Liver (tissue), 9 donors: ENCODE results near the gene SLCO6A1. TPM values are rescaled to one million over a fixed set of nuclear protein-coding genes. Genes with fewer than 3 reads are reported as not detected.

Experiments used
- DNase-seq: peaks from one replicate; pipeline ENCODE4 v3.0.0-alpha.2; 2017; ENCODE audit warnings: low spot score
- H3K27ac ChIP-seq, 2 donors: one replicate each; pipeline ENCODE4 v1.7.0; 2013; ENCODE audit warnings: inconsistent platforms in 2 of 2, low read length in 2 of 2, control low read depth in 1 of 2, low read depth in 1 of 2, mild to moderate bottlenecking in 1 of 2
- H3K27me3 ChIP-seq, 4 donors: one replicate each; pipeline versions ENCODE4 v1.6.1 to v1.7.0; 2013; ENCODE audit warnings: low read length in 3 of 4, inconsistent platforms in 1 of 4, mild to moderate bottlenecking in 1 of 4, moderate library complexity in 1 of 4; ENCODE audit not compliant: control insufficient read depth in 4 of 4, insufficient read depth in 4 of 4
- H3K36me3 ChIP-seq, 4 donors: one replicate each; pipeline versions ENCODE4 v1.6.1 to v1.7.0; 2013; ENCODE audit warnings: low read length in 3 of 4, mild to moderate bottlenecking in 3 of 4, low read depth in 1 of 4, moderate library complexity in 1 of 4; ENCODE audit not compliant: control insufficient read depth in 4 of 4, insufficient read depth in 3 of 4
- H3K4me1 ChIP-seq, 4 donors: one replicate each; pipeline versions ENCODE4 v1.6.1 to v1.7.0; 2013; ENCODE audit warnings: low read length in 3 of 4, mild to moderate bottlenecking in 3 of 4, moderate library complexity in 1 of 4; ENCODE audit not compliant: control insufficient read depth in 4 of 4, insufficient read depth in 4 of 4
- H3K4me3 ChIP-seq, 3 donors: one replicate each; pipeline versions ENCODE4 v1.6.1 to v1.7.0; 2013; ENCODE audit warnings: low read length in 3 of 3, control low read depth in 1 of 3, low read depth in 1 of 3, mild to moderate bottlenecking in 1 of 3
- H3K9ac ChIP-seq, 2 donors: one replicate each; pipeline ENCODE4 v1.7.0; 2013; ENCODE audit warnings: low read length in 2 of 2, mild to moderate bottlenecking in 2 of 2, moderate library complexity in 2 of 2, control low read depth in 1 of 2, low read depth in 1 of 2
- H3K9me3 ChIP-seq, 4 donors: one replicate each; pipeline versions ENCODE4 v1.6.1 to v1.7.0; 2013; ENCODE audit warnings: low read length in 3 of 4; ENCODE audit not compliant: control insufficient read depth in 4 of 4
- ATF3 ChIP-seq: IDR thresholded peaks from 2 replicates; pipeline ENCODE4 v1.6.1; 2016; ENCODE audit warnings: antibody characterized with exemption
- EGR1 ChIP-seq, 2 donors: IDR thresholded peaks; 2 replicates each; pipeline ENCODE4 v1.6.1; 2016 to 2018; ENCODE audit warnings: antibody characterized with exemption in 2 of 2, low read depth in 2 of 2
- FOXA1 ChIP-seq: IDR thresholded peaks from 2 replicates; pipeline ENCODE4 v1.6.1; 2016; ENCODE audit warnings: antibody characterized with exemption
- FOXA2 ChIP-seq: IDR thresholded peaks from 2 replicates; pipeline ENCODE4 v1.6.1; 2016; ENCODE audit warnings: antibody characterized with exemption
- GABPA ChIP-seq, 2 donors: IDR thresholded peaks in 1 of 2; conservative IDR thresholded peaks in 1 of 2; 2 replicates each; pipeline ENCODE4 v1.6.1; 2016; ENCODE audit warnings: antibody characterized with exemption in 2 of 2, mild to moderate bottlenecking in 1 of 2, moderate library complexity in 1 of 2
- HNF4A ChIP-seq, 2 donors: conservative IDR thresholded peaks; 2 replicates each; pipeline ENCODE4 v1.6.1; 2016; ENCODE audit warnings: antibody characterized with exemption in 2 of 2, mild to moderate bottlenecking in 2 of 2
- HNF4G ChIP-seq: IDR thresholded peaks from 2 replicates; pipeline ENCODE4 v1.6.1; 2016; ENCODE audit warnings: antibody characterized with exemption
- JUND ChIP-seq, 2 donors: IDR thresholded peaks; 2 replicates each; pipeline ENCODE4 v1.6.1; 2016; ENCODE audit warnings: antibody characterized with exemption in 2 of 2
- MAX ChIP-seq: IDR thresholded peaks from 2 replicates; pipeline ENCODE4 v1.6.1; 2016; ENCODE audit warnings: antibody characterized with exemption
- NR2F2 ChIP-seq: IDR thresholded peaks from 2 replicates; pipeline ENCODE4 v1.6.1; 2016; ENCODE audit warnings: antibody characterized with exemption
- RAD21 ChIP-seq, 2 donors: IDR thresholded peaks; 2 replicates each; pipeline ENCODE4 v1.6.1; 2016; ENCODE audit warnings: antibody characterized with exemption in 2 of 2, mild to moderate bottlenecking in 2 of 2
- REST ChIP-seq: IDR thresholded peaks from 2 replicates; pipeline ENCODE4 v1.6.1; 2016; ENCODE audit warnings: antibody characterized with exemption, mild to moderate bottlenecking
- RXRA ChIP-seq, 2 donors: IDR thresholded peaks; 2 replicates each; pipeline ENCODE4 v1.6.1; 2017 to 2018; ENCODE audit warnings: antibody characterized with exemption in 2 of 2, mild to moderate bottlenecking in 1 of 2
- SP1 ChIP-seq: IDR thresholded peaks from 2 replicates; pipeline ENCODE4 v1.6.1; 2018; ENCODE audit warnings: antibody characterized with exemption, mild to moderate bottlenecking
- TAF1 ChIP-seq: conservative IDR thresholded peaks from 2 replicates; pipeline ENCODE4 v1.6.1; 2016; ENCODE audit warnings: antibody characterized with exemption, mild to moderate bottlenecking
- YY1 ChIP-seq: IDR thresholded peaks from 2 replicates; pipeline ENCODE4 v1.6.1; 2016; ENCODE audit warnings: antibody characterized with exemption, mild to moderate bottlenecking
- ZBTB33 ChIP-seq: IDR thresholded peaks from 2 replicates; pipeline ENCODE4 v1.6.1; 2016; ENCODE audit warnings: antibody characterized with exemption
- WGBS: extraction: QIAGEN DNeasy Blood & Tissue Kit; methylation state at CpG from one replicate; pipeline ENCODE4 v1.1.7; 2013; 5-methylcytosine and 5-hydroxymethylcytosine counted together
- polyA plus RNA-seq, 2 donors: library from polyadenylated mRNA; stranded (reverse) in 1 of 2; unstranded in 1 of 2; fragments of 200-250 nt in 1 of 2; fragments of >200 nt in 1 of 2; fragmentation: Nextera tagmentation in 1 of 2; extraction: Ambion mirVana in 1 of 2; gene quantifications; one replicate each; pipeline versions ENCODE4 v1.2.1 to v1.2.3, GENCODE V29; 2013 to 2015
- total RNA-seq, 2 donors: library from RNA; depleted of rRNA; stranded (reverse); fragments of >200 nt; gene quantifications; one replicate each; pipeline ENCODE4 v1.2.3, GENCODE V29; 2014
- donor health status: healthy.
- donor health status: healthy.
- donor health status: healthy.
- donor health status: healthy.
- donor health status: healthy.

The SLCO6A1 gene
- total and polyA plus RNA-seq, 4 donors, result not detected

- TF ChIP-seq ZBTB33 (no peak), MAX (no peak), JUND (IDR thresholded peaks at IDR 0.05) (no peak), FOXA2 (no peak), RXRA (IDR thresholded peaks at IDR 0.05) (no peak), RAD21 (IDR thresholded peaks at IDR 0.05) (no peak), ATF3 (no peak), EGR1 (IDR thresholded peaks at IDR 0.05; ENCODE audit: low read depth in 2 of 2) (no peak), SP1 (no peak), TAF1 (no peak)
Observed at GRCh38 chr5:102375876-102376275, 122.9 kb downstream of the SLCO6A1 start (continued).

GRCh38 chr5:102375272-102375671 lies 123.5 kb downstream of the SLCO6A1 start:
- WGBS, result 50% methylated on average over 1 of the region's 1 CpG
- Histone ChIP-seq H3K9me3 (no peaks in the 10 kb centered on the region), H3K4me1 (no peaks in the 10 kb centered on the region), H3K27me3 (no peaks in the 10 kb centered on the region), H3K9ac (no peak overlapping the region), H3K36me3 (no peaks in the 10 kb centered on the region), H3K27ac (no peak overlapping the region), H3K4me3 (no peak overlapping the region)
- DNase-seq, result no peak
- TF ChIP-seq YY1, result no peak
- no peak for TF ChIP-seq FOXA1
- no peak for TF ChIP-seq REST
- TF ChIP-seq EGR1 (IDR thresholded peaks at IDR 0.05; ENCODE audit: low read depth in 2 of 2), result no peak
- TF ChIP-seq TAF1, result no peak
- TF ChIP-seq RAD21 (IDR thresholded peaks at IDR 0.05), result no peak
- no peak for TF ChIP-seq RXRA (IDR thresholded peaks at IDR 0.05)
- TF ChIP-seq SP1, result no peak
- no peak for TF ChIP-seq HNF4A (conservative IDR thresholded peaks at IDR 0.05)
- TF ChIP-seq GABPA (IDR thresholded peaks at IDR 0.05 in 1 of 2, conservative IDR thresholded peaks at IDR 0.05 in 1 of 2), result no peak
- no peak for TF ChIP-seq MAX
- TF ChIP-seq JUND (IDR thresholded peaks at IDR 0.05), result no peak
- no peak for TF ChIP-seq HNF4G
- TF ChIP-seq NR2F2, result no peak
- TF ChIP-seq ZBTB33, result no peak
- TF ChIP-seq FOXA2, result no peak
